Smooth muscle cell of bladder (primary cell): ENCODE measurements around the gene BAAT. TPM values are rescaled to one million over a fixed set of nuclear protein-coding genes. Genes with fewer than 3 reads are reported as not detected.

ENCODE experiments used
- total RNA-seq: library from RNA; depleted of rRNA; stranded (reverse); fragments of >200 nt; gene quantifications from 2 replicates; pipeline ENCODE4 v1.2.3, GENCODE V29; 2014

The BAAT gene
- total RNA-seq: not detected in 2 replicates

DNA sequence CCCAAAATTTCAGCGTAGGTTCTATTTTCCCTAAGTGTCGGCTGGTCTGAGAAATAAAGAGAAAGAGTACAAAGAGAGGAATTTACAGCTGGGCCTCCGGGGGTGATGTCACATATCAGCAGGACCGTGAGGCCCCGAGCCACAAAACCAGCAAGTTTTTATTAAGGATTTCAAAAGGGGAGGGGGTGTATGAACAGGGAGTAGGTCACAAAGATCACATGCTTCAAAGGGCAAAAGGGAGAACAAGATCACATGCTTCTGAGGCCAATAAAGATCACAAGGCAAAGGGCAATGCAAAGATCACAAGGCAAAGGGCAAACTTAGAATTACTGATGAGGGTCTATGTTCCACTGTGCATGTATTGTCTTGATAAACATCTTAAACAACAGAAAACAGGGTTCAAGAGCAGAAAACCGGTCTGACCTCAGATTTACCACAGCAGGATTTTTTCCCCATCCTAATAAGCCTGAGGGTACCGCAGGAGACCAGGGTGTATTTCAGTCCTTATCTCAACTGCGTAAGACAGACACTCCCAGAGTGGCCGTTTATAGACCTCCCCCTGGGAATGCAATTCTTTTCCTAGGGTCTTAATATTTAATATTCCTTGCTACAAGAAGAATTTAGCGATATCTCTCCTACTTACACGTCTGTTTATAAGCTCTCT lies at the start of gene BAAT:
BAAT (minus strand) TSS at position 134 of the 664 bp plus-strand sequence. CDS start 13,602 bp downstream, outside the sequence.

DNA sequence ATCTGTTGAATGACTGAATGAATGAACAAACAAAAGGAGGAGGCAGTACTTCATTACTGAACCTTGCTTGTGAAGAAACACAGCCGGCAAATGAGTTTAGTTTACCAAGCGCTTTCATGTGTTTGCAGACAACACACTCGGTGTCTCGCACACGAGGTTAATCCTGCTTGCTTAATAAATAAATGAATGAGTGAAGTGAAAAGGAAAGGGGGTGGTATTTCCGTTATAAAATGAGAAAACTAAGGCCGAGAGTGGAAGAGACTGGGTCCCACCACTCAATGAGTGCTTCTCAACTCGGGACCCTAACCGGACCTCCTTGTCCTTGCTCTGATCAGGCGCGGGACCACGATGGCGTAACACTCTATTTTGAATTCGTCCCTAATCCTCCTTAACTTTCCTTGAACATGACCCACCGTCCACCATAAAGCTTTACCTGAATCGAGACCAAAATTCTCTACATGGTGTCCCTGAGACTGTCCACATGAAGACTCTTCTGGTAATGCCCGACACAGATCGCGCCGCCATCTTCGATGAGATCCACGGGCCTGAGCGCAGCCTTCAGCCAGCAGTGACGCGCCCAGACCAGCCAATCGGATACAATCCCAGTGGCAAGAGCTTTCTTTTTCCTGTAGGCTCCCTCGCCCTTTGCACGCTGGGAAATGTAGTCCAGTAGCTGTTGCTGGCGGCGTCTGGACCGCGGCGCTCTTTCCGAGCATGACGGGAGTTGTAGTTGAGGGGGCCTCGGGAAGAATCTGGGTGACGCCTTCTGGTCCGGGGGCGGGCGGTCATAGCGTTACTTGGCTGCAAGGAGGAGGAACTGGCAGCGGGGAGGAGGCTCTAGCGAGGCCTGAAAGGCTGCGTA lies 13.5 kb upstream of the BAAT start, which contains the start of the genes MRPL50 and ZNF189:
MRPL50 (minus strand) TSS at position 551 of the 862 bp plus-strand sequence; CDS start at position 525, 26 bp downstream.
ZNF189 (plus strand) TSS at position 784 of the 862 bp plus-strand sequence. CDS start 306 bp downstream, outside the sequence.

Other genes starting within 250 kb of the BAAT start
- gene MRPL50, start 13.6 kb upstream of the BAAT start, total RNA-seq: 9.5 TPM in 2 replicates
- gene ZNF189, start 13.8 kb upstream of the BAAT start, total RNA-seq: 16.2 and 19.0 TPM in 2 replicates
- 0.09 TPM in 1 of 2 replicates, not detected in the other for gene ALDOB, start 50.8 kb upstream of the BAAT start, total RNA-seq
- gene RNF20, start 148.8 kb upstream of the BAAT start, total RNA-seq: 28.0 and 35.5 TPM in 2 replicates
- not detected in 2 replicates for gene PPP3R2, start 210.0 kb upstream of the BAAT start, total RNA-seq